Osteoblast (primary cell): ENCODE results near the gene CASTOR2. TPM values are rescaled to one million over a fixed set of nuclear protein-coding genes. Genes with fewer than 3 reads are reported as not detected.
A peak's percentile ranks its signal among the peaks of the same experiment; 100 is the strongest.

Source experiments
- DNase-seq: peaks from one replicate; pipeline ENCODE4 v3.0.0; 2011; ENCODE audit warnings: low spot score, mixed read lengths; ENCODE audit not compliant: insufficient read length; ENCODE audit errors: missing footprints
- H2AFZ ChIP-seq: 2 replicates; pipeline ENCODE4 v1.6.0; 2011; ENCODE audit warnings: mild to moderate bottlenecking, low read length
- H3K27ac ChIP-seq: 2 replicates; pipeline ENCODE4 v1.5.1; 2011; ENCODE audit warnings: mild to moderate bottlenecking, low read depth, low read length, moderate library complexity
- H3K27me3 ChIP-seq: 2 replicates; pipeline ENCODE4 v1.6.0; 2012; ENCODE audit warnings: mild to moderate bottlenecking, control low read depth, inconsistent platforms, low read length, moderate library complexity; ENCODE audit not compliant: insufficient read depth
- H3K36me3 ChIP-seq: 2 replicates; pipeline ENCODE4 v1.5.1; 2011; ENCODE audit warnings: mild to moderate bottlenecking, low read length, control low read depth, moderate library complexity; ENCODE audit not compliant: insufficient read depth
- H3K4me1 ChIP-seq: 2 replicates; pipeline ENCODE4 v1.5.1; 2011; ENCODE audit warnings: mild to moderate bottlenecking, low read length, control low read depth, moderate library complexity; ENCODE audit not compliant: insufficient read depth
- H3K4me2 ChIP-seq: 2 replicates; pipeline ENCODE4 v1.6.0; 2011; ENCODE audit warnings: mild to moderate bottlenecking, low read length; ENCODE audit not compliant: insufficient read depth
- H3K4me3 ChIP-seq: fragments of 200-600 bp; sonication (generic); 3 replicates; pipeline ENCODE4 v1.5.1; 2012; ENCODE audit warnings: mild to moderate bottlenecking, low read length, inconsistent platforms; ENCODE audit not compliant: insufficient read depth
- H3K79me2 ChIP-seq: 2 replicates; pipeline ENCODE4 v1.6.0; 2012; ENCODE audit warnings: mild to moderate bottlenecking, low read length, control low read depth, inconsistent platforms; ENCODE audit not compliant: insufficient read depth
- H3K9me3 ChIP-seq: 2 replicates; pipeline ENCODE4 v1.5.1; 2011; ENCODE audit warnings: low read depth, low read length, control low read depth
- H4K20me1 ChIP-seq: 2 replicates; pipeline ENCODE4 v1.6.0; 2012; ENCODE audit warnings: mild to moderate bottlenecking, low read length, control low read depth; ENCODE audit not compliant: insufficient read depth
- total RNA-seq: library from RNA; depleted of rRNA; stranded (reverse); fragments of >200 nt; gene quantifications from 2 replicates; pipeline ENCODE4 v1.2.3, GENCODE V29; 2012
- TF ChIP-seq, protein P1 (sequence below): IDR thresholded peaks from 2 replicates; pipeline ENCODE4 v1.5.1; 2011; ENCODE audit warnings: mild to moderate bottlenecking, low read depth, low read length, moderate library complexity; ENCODE audit errors: extremely low read depth

Gene CASTOR2
- total RNA-seq, 1 donor, result 17.0 TPM

DNA sequence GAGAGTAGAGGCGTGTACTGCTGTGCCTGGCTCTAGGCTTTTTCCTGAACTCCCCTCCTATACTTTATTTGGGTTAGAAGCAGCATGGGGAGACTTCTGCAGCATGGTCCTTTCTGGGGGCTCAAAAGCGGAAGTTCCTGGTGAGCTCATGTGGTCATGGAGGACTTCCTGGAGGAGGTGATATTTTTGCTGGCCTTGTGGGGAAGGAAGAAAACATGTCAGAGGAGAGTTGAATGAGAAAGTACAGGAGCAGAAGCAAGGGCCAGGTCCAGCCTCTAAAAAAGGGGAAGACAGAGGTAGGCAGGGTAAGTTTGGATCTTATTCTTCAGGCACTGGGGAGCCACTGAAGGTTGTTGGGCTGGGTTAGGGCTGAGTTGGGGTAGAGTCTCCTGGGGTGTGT lies 45.5 kb downstream of the CASTOR2 start:
- H3K79me2 ChIP-seq, result no peaks in the 10 kb centered on the region
- H4K20me1 ChIP-seq, result peaks cover 10% of the 10 kb centered on the region
- H2AFZ ChIP-seq, result no peak overlapping the region
- no peak for DNase-seq
- H3K9me3 ChIP-seq, result no peaks in the 10 kb centered on the region
- peaks cover 3% of the 10 kb centered on the region for H3K36me3 ChIP-seq
- TF ChIP-seq, protein P1, sequence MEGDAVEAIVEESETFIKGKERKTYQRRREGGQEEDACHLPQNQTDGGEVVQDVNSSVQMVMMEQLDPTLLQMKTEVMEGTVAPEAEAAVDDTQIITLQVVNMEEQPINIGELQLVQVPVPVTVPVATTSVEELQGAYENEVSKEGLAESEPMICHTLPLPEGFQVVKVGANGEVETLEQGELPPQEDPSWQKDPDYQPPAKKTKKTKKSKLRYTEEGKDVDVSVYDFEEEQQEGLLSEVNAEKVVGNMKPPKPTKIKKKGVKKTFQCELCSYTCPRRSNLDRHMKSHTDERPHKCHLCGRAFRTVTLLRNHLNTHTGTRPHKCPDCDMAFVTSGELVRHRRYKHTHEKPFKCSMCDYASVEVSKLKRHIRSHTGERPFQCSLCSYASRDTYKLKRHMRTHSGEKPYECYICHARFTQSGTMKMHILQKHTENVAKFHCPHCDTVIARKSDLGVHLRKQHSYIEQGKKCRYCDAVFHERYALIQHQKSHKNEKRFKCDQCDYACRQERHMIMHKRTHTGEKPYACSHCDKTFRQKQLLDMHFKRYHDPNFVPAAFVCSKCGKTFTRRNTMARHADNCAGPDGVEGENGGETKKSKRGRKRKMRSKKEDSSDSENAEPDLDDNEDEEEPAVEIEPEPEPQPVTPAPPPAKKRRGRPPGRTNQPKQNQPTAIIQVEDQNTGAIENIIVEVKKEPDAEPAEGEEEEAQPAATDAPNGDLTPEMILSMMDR, result no peak
- H3K27me3 ChIP-seq, result no peaks in the 10 kb centered on the region
- no peaks in the 10 kb centered on the region for H3K4me1 ChIP-seq
- H3K4me3 ChIP-seq, result no peak overlapping the region
- no peak overlapping the region for H3K4me2 ChIP-seq
- H3K27ac ChIP-seq, result no peak overlapping the region

DNA sequence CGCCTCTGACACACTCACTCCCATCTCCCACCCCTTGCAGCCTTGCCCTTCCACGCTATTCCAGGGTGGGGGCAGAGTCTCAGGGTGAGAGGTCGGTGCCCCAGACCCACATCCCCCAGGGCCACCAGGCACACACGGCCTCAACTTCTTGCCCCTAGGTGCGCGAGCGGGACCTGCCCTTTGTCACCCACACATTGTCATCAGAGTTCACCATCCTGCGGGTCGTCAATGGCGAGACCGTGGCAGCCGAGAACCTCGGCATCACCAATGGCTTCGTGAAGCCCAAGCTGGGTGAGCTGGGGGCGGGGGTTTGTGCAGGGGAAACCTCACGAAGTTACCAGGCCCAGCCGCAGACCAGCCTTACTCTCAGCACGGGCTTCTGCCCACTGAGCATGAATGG lies 53.3 kb downstream of the CASTOR2 start:
- peak; percentile 22 for DNase-seq
- Histone ChIP-seq H3K4me1 (no peaks in the 10 kb centered on the region), H3K4me2 (no peak overlapping the region), H3K36me3 (no peaks in the 10 kb centered on the region), H2AFZ (no peak overlapping the region), H3K79me2 (no peaks in the 10 kb centered on the region), H3K4me3 (no peak overlapping the region), H3K27ac (no peak overlapping the region), H3K27me3 (no peaks in the 10 kb centered on the region), H4K20me1 (no peaks in the 10 kb centered on the region), H3K9me3 (no peaks in the 10 kb centered on the region)
- TF ChIP-seq, protein P1, result no peak

DNA sequence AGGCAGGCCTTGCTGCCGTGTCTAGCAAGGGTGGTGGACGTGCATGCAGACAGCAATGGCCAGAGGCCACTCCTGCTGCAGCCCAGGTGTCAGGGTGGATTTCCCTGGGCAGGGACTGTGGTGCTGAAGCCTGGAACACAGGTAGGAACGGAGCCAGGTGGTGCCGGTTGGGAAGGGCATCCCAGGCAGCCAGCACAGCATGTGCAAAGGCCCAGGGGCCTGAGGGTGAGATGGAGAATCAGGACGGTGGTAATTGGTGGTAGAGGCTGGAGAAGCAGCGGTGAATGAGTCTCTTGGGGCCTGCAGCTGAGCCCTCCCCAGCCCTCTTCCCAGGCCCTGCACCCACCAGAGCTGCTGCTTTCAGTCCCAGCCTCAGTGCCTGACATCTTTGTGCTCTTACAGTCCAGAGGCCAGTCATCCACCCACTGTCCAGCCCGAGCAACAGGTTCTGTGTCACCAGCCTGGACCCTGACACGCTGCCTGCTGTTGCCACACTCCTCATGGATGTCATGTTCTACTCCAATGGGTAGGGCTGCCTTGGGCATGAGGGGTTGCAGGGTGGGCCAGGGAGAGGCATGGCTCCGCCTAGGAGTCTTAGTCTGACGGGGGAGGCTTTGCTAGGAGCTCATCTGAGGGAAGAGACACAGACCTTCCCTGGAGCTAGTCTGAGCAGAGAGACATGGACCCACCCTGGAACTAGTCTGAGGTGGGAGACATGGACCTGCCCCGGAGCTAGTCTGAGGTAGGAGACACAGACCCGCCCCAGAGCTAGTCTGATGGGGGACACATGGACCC lies 54.3 kb downstream of the CASTOR2 start:
- no peak for DNase-seq
- TF ChIP-seq, protein P1, result no peak
- H2AFZ ChIP-seq, result no peak overlapping the region
- H3K4me3 ChIP-seq, result no peak overlapping the region
- H3K9me3 ChIP-seq, result no peaks in the 10 kb centered on the region
- no peak overlapping the region for H3K27ac ChIP-seq
- H3K79me2 ChIP-seq, result no peaks in the 10 kb centered on the region
- no peaks in the 10 kb centered on the region for H3K36me3 ChIP-seq
- H3K4me1 ChIP-seq, result no peaks in the 10 kb centered on the region
- no peaks in the 10 kb centered on the region for H3K27me3 ChIP-seq
- H4K20me1 ChIP-seq, result no peaks in the 10 kb centered on the region
- H3K4me2 ChIP-seq, result no peak overlapping the region

DNA sequence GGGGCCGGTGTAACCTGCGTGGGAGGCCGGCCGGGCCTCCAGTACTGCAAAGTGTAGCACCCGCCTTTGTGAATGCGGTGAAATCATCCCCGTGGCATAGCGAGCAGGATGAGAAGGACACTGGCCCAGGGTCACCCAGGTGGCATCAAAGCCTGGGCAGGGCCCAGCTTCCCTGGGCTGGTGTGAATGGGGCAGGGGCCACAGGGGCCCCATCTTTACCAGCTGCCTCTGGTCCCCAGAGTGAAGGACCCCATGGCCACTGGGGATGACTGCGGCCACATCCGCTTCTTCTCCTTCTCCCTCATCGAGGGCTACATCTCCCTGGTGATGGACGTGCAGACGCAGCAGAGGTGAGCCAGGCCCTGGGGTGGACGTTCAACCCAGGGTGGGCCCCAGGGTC lies 55.3 kb downstream of the CASTOR2 start:
- H3K27me3 ChIP-seq, result no peaks in the 10 kb centered on the region
- TF ChIP-seq, protein P1, result no peak
- H3K9me3 ChIP-seq, result no peaks in the 10 kb centered on the region
- no peak overlapping the region for H3K4me2 ChIP-seq
- H3K4me3 ChIP-seq, result no peak overlapping the region
- no peaks in the 10 kb centered on the region for H4K20me1 ChIP-seq
- no peak overlapping the region for H2AFZ ChIP-seq
- no peak overlapping the region for H3K27ac ChIP-seq
- no peaks in the 10 kb centered on the region for H3K4me1 ChIP-seq
- H3K79me2 ChIP-seq, result no peaks in the 10 kb centered on the region
- peak; percentile 14 for DNase-seq
- H3K36me3 ChIP-seq, result no peaks in the 10 kb centered on the region
